CD14-positive monocyte (primary cell): ENCODE results near the gene TP53RK. TPM values are rescaled to one million over a fixed set of nuclear protein-coding genes. Genes with fewer than 3 reads are reported as not detected.

Experiments used
- DNase-seq, 3 donors: peaks; one replicate each; pipeline ENCODE4 v3.0.0-alpha.2; 2011 to 2022
- H2AFZ ChIP-seq: 2 replicates; pipeline ENCODE4 v1.6.0; 2012; ENCODE audit warnings: mild to moderate bottlenecking, low read depth, low read length, inconsistent platforms; ENCODE audit not compliant: insufficient read depth, poor library complexity, severe bottlenecking
- H3K27ac ChIP-seq, 2 donors: 1 replicate in 1 of 2; 2 replicates in 1 of 2; pipeline ENCODE4 v1.5.1; 2012 to 2013; ENCODE audit warnings: low read length in 2 of 2, control low read depth in 1 of 2, inconsistent platforms in 1 of 2, low read depth in 1 of 2, mild to moderate bottlenecking in 1 of 2
- H3K27me3 ChIP-seq, 2 donors: one replicate each; pipeline versions ENCODE4 v1.6.0 to v1.6.1; 2011 to 2013; ENCODE audit warnings: low read length in 2 of 2; ENCODE audit not compliant: control insufficient read depth in 2 of 2, insufficient read depth in 2 of 2
- H3K36me3 ChIP-seq, 2 donors: replicated peaks in 1 of 2; 1 replicate in 1 of 2; 2 replicates in 1 of 2; pipeline versions ENCODE4 v1.5.1 to v1.6.1; 2012 to 2013; ENCODE audit warnings: low read length in 2 of 2, control low read depth in 1 of 2, inconsistent platforms in 1 of 2, mild to moderate bottlenecking in 1 of 2; ENCODE audit not compliant: insufficient read depth in 2 of 2, control insufficient read depth in 1 of 2
- H3K4me1 ChIP-seq, 2 donors: 1 replicate in 1 of 2; 2 replicates in 1 of 2; pipeline versions ENCODE4 v1.5.1 to v1.6.1; 2012 to 2013; ENCODE audit warnings: low read length in 2 of 2, control low read depth in 1 of 2, inconsistent platforms in 1 of 2, mild to moderate bottlenecking in 1 of 2, moderate library complexity in 1 of 2; ENCODE audit not compliant: insufficient read depth in 2 of 2, control insufficient read depth in 1 of 2
- H3K4me2 ChIP-seq: replicated peaks from 2 replicates; pipeline ENCODE3; 2012; ENCODE audit warnings: low read length, moderate library complexity, mild to moderate bottlenecking; ENCODE audit not compliant: poor library complexity, severe bottlenecking; ENCODE audit errors: extremely low read depth
- H3K4me3 ChIP-seq, 3 experiments: fragments of 200-600 bp in 1 of 3; sonication (generic) in 1 of 3; replicated peaks in 1 of 3; 1 replicate in 2 of 3; 2 replicates in 1 of 3; pipeline ENCODE4 v1.5.1; 2011 to 2013; ENCODE audit warnings: low read length in 3 of 3, mild to moderate bottlenecking in 3 of 3, control low read depth in 2 of 3, low read depth in 2 of 3, inconsistent platforms in 1 of 3, moderate library complexity in 1 of 3
- H3K79me2 ChIP-seq: 2 replicates; pipeline ENCODE4 v1.6.0; 2012; ENCODE audit warnings: mild to moderate bottlenecking, control low read depth, inconsistent platforms, low read length, moderate library complexity; ENCODE audit not compliant: insufficient read depth
- H3K9ac ChIP-seq: 2 replicates; pipeline ENCODE4 v1.6.0; 2017; ENCODE audit warnings: low read length, mild to moderate bottlenecking; ENCODE audit not compliant: insufficient read depth, poor library complexity, severe bottlenecking
- H3K9me3 ChIP-seq, 2 donors: replicated peaks in 1 of 2; 1 replicate in 1 of 2; 2 replicates in 1 of 2; pipeline versions ENCODE4 v1.5.1 to v1.6.1; 2012 to 2013; ENCODE audit warnings: low read length in 2 of 2, control low read depth in 1 of 2; ENCODE audit not compliant: control insufficient read depth in 1 of 2, insufficient read depth in 1 of 2
- H4K20me1 ChIP-seq: 2 replicates; pipeline ENCODE4 v1.6.0; 2012; ENCODE audit warnings: mild to moderate bottlenecking, low read length, control low read depth, moderate library complexity; ENCODE audit not compliant: insufficient read depth
- H3K27ac Mint-ChIP-seq, 7 donors: one replicate each; pipeline ENCODE4 v1.8.0; 2020; ENCODE audit warnings: mild to moderate bottlenecking in 7 of 7, mixed read lengths in 7 of 7, moderate library complexity in 6 of 7, inconsistent platforms in 2 of 7
- H3K27me3 Mint-ChIP-seq, 3 donors: one replicate each; pipeline ENCODE4 v1.8.0; 2021 to 2022; ENCODE audit warnings: low read depth in 3 of 3, mild to moderate bottlenecking in 3 of 3, mixed read lengths in 3 of 3, moderate library complexity in 3 of 3, inconsistent platforms in 1 of 3
- H3K36me3 Mint-ChIP-seq, 2 donors: one replicate each; pipeline ENCODE4 v1.8.0; 2020; ENCODE audit warnings: mixed read lengths in 2 of 2, inconsistent platforms in 1 of 2, mild to moderate bottlenecking in 1 of 2
- H3K4me1 Mint-ChIP-seq: one replicate; pipeline ENCODE4 v1.8.0; 2020; ENCODE audit warnings: mild to moderate bottlenecking, mixed read lengths
- H3K4me3 Mint-ChIP-seq, 2 donors: one replicate each; pipeline ENCODE4 v1.8.0; 2020; ENCODE audit warnings: mild to moderate bottlenecking in 2 of 2, mixed read lengths in 2 of 2, moderate library complexity in 1 of 2
- H3K9me3 Mint-ChIP-seq, 7 donors: one replicate each; pipeline ENCODE4 v1.8.0; 2020 to 2022; ENCODE audit warnings: mixed read lengths in 7 of 7, mild to moderate bottlenecking in 6 of 7, moderate library complexity in 6 of 7, inconsistent platforms in 2 of 7
- CTCF ChIP-seq: fragments of 200-600 bp; IDR thresholded peaks from one replicate; pipeline ENCODE4 v1.8.0; 2022; ENCODE audit warnings: antibody characterized with exemption, mild to moderate bottlenecking
- WGBS: methylation state at CpG from one replicate; pipeline ENCODE4 v1.1.5; 2013; ENCODE audit warnings: missing lambda C conversion rate; ENCODE audit not compliant: insufficient coverage; 5-methylcytosine and 5-hydroxymethylcytosine counted together
- intact Hi-C, 2 donors: fragments of 100-400 bp; cut with micrococcal nuclease; formaldehyde crosslinking; loops; one replicate each; pipeline versions ENCODE4 v1.15.0 to v1.15.1; 2023
- polyA plus RNA-seq, 3 donors: library from polyadenylated mRNA; depleted of rRNA in 1 of 3; unstranded in 2 of 3; stranded (reverse) in 1 of 3; fragments of 300-500 nt in 2 of 3; fragments of >200 nt in 1 of 3; fragmentation: Illumina TruSeq in 2 of 3; gene quantifications; 1 replicate in 2 of 3; 2 replicates in 1 of 3; pipeline ENCODE4 v1.2.3, GENCODE V29; 2012 to 2021

TP53RK gene
- polyA plus RNA-seq, 3 donors: 1.4 to 10.9 (median 9.5) TPM

GRCh38 chr20:46704714-46705377 lies 15.6 kb upstream of the TP53RK start:
- H3K9me3 ChIP-seq: peaks cover 3 to 7% of the 10 kb centered on the region in 2 donors
- TF ChIP-seq CTCF: no peak
- H3K79me2 ChIP-seq: no peaks in the 10 kb centered on the region
- no peaks in the 10 kb centered on the region for H4K20me1 ChIP-seq
- intact Hi-C loops: no loop called here
- no peak overlapping the region for H3K4me2 ChIP-seq
- DNase-seq: no peak
- Mint-ChIP-seq H3K27ac (no peak overlapping the region), H3K4me1 (peaks cover 6% of the 10 kb centered on the region), H3K9me3 (peaks cover 3 to 18% (median 7%) of the 10 kb centered on the region in 7 donors), H3K36me3 (peaks cover 0 to 3% of the 10 kb centered on the region in 2 donors), H3K4me3 (no peak overlapping the region), H3K27me3 (peaks cover 12 to 15% (median 14%) of the 10 kb centered on the region in 3 donors)
- no peak overlapping the region for H2AFZ ChIP-seq
- H3K9ac ChIP-seq: no peak overlapping the region
- 97% methylated on average over 6 of the region's 7 CpGs for WGBS
- H3K4me3 ChIP-seq: no peak overlapping the region
- H3K4me1 ChIP-seq: peaks cover 2 to 8% of the 10 kb centered on the region in 2 donors
- H3K27me3 ChIP-seq: peaks cover 2 to 16% of the 10 kb centered on the region in 2 donors
- H3K27ac ChIP-seq: no peak overlapping the region
- H3K36me3 ChIP-seq: no peaks in the 10 kb centered on the region

GRCh38 chr20:46703435-46703834 lies 14.2 kb upstream of the TP53RK start:
- no peak overlapping the region for H3K4me3 ChIP-seq
- peaks cover 3 to 7% of the 10 kb centered on the region in 2 donors for H3K9me3 ChIP-seq
- no peaks in the 10 kb centered on the region for H3K79me2 ChIP-seq
- WGBS: 90% methylated on average over 2 of the region's 3 CpGs
- Mint-ChIP-seq H3K27me3 (peaks cover 2 to 4% (median 4%) of the 10 kb centered on the region in 3 donors), H3K4me1 (no peaks in the 10 kb centered on the region), H3K9me3 (peaks cover 3 to 15% (median 8%) of the 10 kb centered on the region in 7 donors), H3K27ac (no peak overlapping the region), H3K4me3 (no peak overlapping the region), H3K36me3 (no peaks in the 10 kb centered on the region)
- H3K27me3 ChIP-seq: peaks cover 0 to 6% of the 10 kb centered on the region in 2 donors
- no peaks in the 10 kb centered on the region for H3K4me1 ChIP-seq
- H3K27ac ChIP-seq: no peak overlapping the region
- H3K4me2 ChIP-seq: no peak overlapping the region
- H2AFZ ChIP-seq: no peak overlapping the region
- intact Hi-C loops: no loop called here
- no peaks in the 10 kb centered on the region for H4K20me1 ChIP-seq
- TF ChIP-seq CTCF: no peak
- DNase-seq: no peak
- H3K36me3 ChIP-seq: no peaks in the 10 kb centered on the region
- no peak overlapping the region for H3K9ac ChIP-seq
